SIG-M5 treated with dmso at 0.1 percent for 504 hours (cell line): ENCODE measurements around the gene MYO15A.
"Not testable (repeated sequence)": the region's sequence is repeated elsewhere in the genome, so short reads cannot be mapped to it uniquely, and the experiment has no call there.

Experiments
- DNase-seq: peaks from one replicate; lab custom pipeline; 2025; ENCODE audit not compliant: unreplicated experiment; lab: John Stamatoyannopoulos, UW

Gene MYO15A

GRCh38 chr17:18216906-18217305, 108.3 kb downstream of the MYO15A start:
- not testable (repeated sequence) for DNase-seq

- DNase-seq: peak; percentile 21
Observed at GRCh38 chr17:18217412-18218015, 109.0 kb downstream of the MYO15A start.

- no peak for DNase-seq
Observed at GRCh38 chr17:18218756-18219415, 110.3 kb downstream of the MYO15A start.

GRCh38 chr17:18224053-18224386, 115.5 kb downstream of the MYO15A start:
- DNase-seq: no peak

GRCh38 chr17:18224387-18225120, 116.0 kb downstream of the MYO15A start:
- DNase-seq: no peak

- DNase-seq: peak; percentile 83
Observed at GRCh38 chr17:18225121-18225641, 116.6 kb downstream of the MYO15A start, which contains the start of gene LLGL1. Gene LLGL1 (plus strand): TSS chr17:18225635. CDS start chr17:18225683, 48 bp downstream.

- DNase-seq: no peak
Observed at GRCh38 chr17:18225642-18226283, 117.2 kb downstream of the MYO15A start.

- no peak for DNase-seq
Observed at GRCh38 chr17:18226284-18226945, 117.9 kb downstream of the MYO15A start.

- DNase-seq: no peak
Observed at GRCh38 chr17:18227635-18228034, 119.1 kb downstream of the MYO15A start.

- no peak for DNase-seq
Observed at GRCh38 chr17:18228176-18228682, 119.7 kb downstream of the MYO15A start.

- no peak for DNase-seq
Observed at GRCh38 chr17:18229254-18229653, 120.7 kb downstream of the MYO15A start.
